Activated T-cell treated with anti-CD3 and anti-CD28 coated beads, Interleukin-2, amount 50 U/mL, for 4 hours (primary cell): ENCODE measurements around the gene STAG1. TPM values are rescaled to one million over a fixed set of nuclear protein-coding genes. Genes with fewer than 3 reads are reported as not detected.
"Not testable (repeated sequence)": the region's sequence is repeated elsewhere in the genome, so short reads cannot be mapped to it uniquely, and the experiment has no call there.

ENCODE experiments used
- ATAC-seq, 2 donors: fragments of 200-7000 bp; cut with Tn5 transposase; one replicate each; pipeline ENCODE4 v1.10.0; 2021
- DNase-seq: peaks from one replicate; pipeline ENCODE4 v3.0.0-alpha.2; 2020
- H3K27me3 Mint-ChIP-seq: one replicate; pipeline ENCODE4 v1.8.0; 2021; ENCODE audit warnings: low read depth, mixed read lengths
- H3K36me3 Mint-ChIP-seq: one replicate; pipeline ENCODE4 v1.8.0; 2022; ENCODE audit warnings: mixed read lengths; ENCODE audit not compliant: insufficient read depth
- H3K4me1 Mint-ChIP-seq: one replicate; pipeline ENCODE4 v1.8.0; 2021; ENCODE audit warnings: low read depth, mixed read lengths
- H3K4me3 Mint-ChIP-seq: one replicate; pipeline ENCODE4 v1.8.0; 2021; ENCODE audit warnings: mild to moderate bottlenecking, moderate library complexity, mixed read lengths
- H3K9me3 Mint-ChIP-seq: one replicate; pipeline ENCODE4 v1.8.0; 2021; ENCODE audit warnings: mixed read lengths
- total RNA-seq, 3 donors: library from RNA; stranded (reverse); gene quantifications; one replicate each; pipeline ENCODE4 v1.2.1, GENCODE V29; 2021

Gene STAG1
- total RNA-seq, 3 donors from 2014 or later = 44.6 to 46.2 (median 44.6) TPM

GRCh38 chr3:136666301-136666700 is 85.9 kb downstream of the STAG1 start:
- H3K4me3 Mint-ChIP-seq, ATAC-seq, H3K9me3 Mint-ChIP-seq, H3K27me3 Mint-ChIP-seq, DNase-seq: not testable (repeated sequence)
- peaks cover 36% of the 10 kb centered on the region for H3K4me1 Mint-ChIP-seq
- H3K36me3 Mint-ChIP-seq = peaks cover 19% of the 10 kb centered on the region

- peaks cover 17% of the 10 kb centered on the region for H3K36me3 Mint-ChIP-seq
- no peaks in the 10 kb centered on the region for H3K27me3 Mint-ChIP-seq
- H3K4me1 Mint-ChIP-seq = peaks cover 39% of the 10 kb centered on the region
- DNase-seq = no peak
- no peak for ATAC-seq
- no peak overlapping the region for H3K4me3 Mint-ChIP-seq
- H3K9me3 Mint-ChIP-seq = no peaks in the 10 kb centered on the region
Observed at GRCh38 chr3:136664771-136665170, 87.4 kb downstream of the STAG1 start.

- peaks cover 44% of the 10 kb centered on the region for H3K4me1 Mint-ChIP-seq
- ATAC-seq (no peak), DNase-seq (no peak)
- H3K36me3 Mint-ChIP-seq = peaks cover 7% of the 10 kb centered on the region
- H3K27me3 Mint-ChIP-seq = no peaks in the 10 kb centered on the region
- no peaks in the 10 kb centered on the region for H3K9me3 Mint-ChIP-seq
- no peak overlapping the region for H3K4me3 Mint-ChIP-seq
Observed at GRCh38 chr3:136661282-136661681, 90.9 kb downstream of the STAG1 start.

GRCh38 chr3:136658946-136659682 is 93.1 kb downstream of the STAG1 start:
- no peak for DNase-seq
- H3K36me3 Mint-ChIP-seq = peaks cover 8% of the 10 kb centered on the region
- no peaks in the 10 kb centered on the region for H3K27me3 Mint-ChIP-seq
- peaks cover 29% of the 10 kb centered on the region for H3K4me1 Mint-ChIP-seq
- peaks cover 11% of the 10 kb centered on the region for H3K9me3 Mint-ChIP-seq
- ATAC-seq = no peak
- no peak overlapping the region for H3K4me3 Mint-ChIP-seq

- no peak for ATAC-seq
- peaks cover 17% of the 10 kb centered on the region for H3K9me3 Mint-ChIP-seq
- peaks cover 22% of the 10 kb centered on the region for H3K4me1 Mint-ChIP-seq
- no peak overlapping the region for H3K4me3 Mint-ChIP-seq
- DNase-seq = no peak
- H3K27me3 Mint-ChIP-seq = no peaks in the 10 kb centered on the region
- peaks cover 11% of the 10 kb centered on the region for H3K36me3 Mint-ChIP-seq
Observed at GRCh38 chr3:136657526-136657925, 94.7 kb downstream of the STAG1 start.

- no peaks in the 10 kb centered on the region for H3K27me3 Mint-ChIP-seq
- no peak overlapping the region for H3K4me3 Mint-ChIP-seq
- H3K4me1 Mint-ChIP-seq = peaks cover 21% of the 10 kb centered on the region
- peaks cover 13% of the 10 kb centered on the region for H3K36me3 Mint-ChIP-seq
- ATAC-seq (no peak), DNase-seq (no peak)
- peaks cover 20% of the 10 kb centered on the region for H3K9me3 Mint-ChIP-seq
Observed at GRCh38 chr3:136653628-136654027, 98.5 kb downstream of the STAG1 start.

- H3K4me1 Mint-ChIP-seq = peaks cover 28% of the 10 kb centered on the region
- H3K36me3 Mint-ChIP-seq = peaks cover 16% of the 10 kb centered on the region
- no peak for ATAC-seq
- H3K27me3 Mint-ChIP-seq = no peaks in the 10 kb centered on the region
- H3K4me3 Mint-ChIP-seq = no peak overlapping the region
- no peak for DNase-seq
- H3K9me3 Mint-ChIP-seq = peaks cover 20% of the 10 kb centered on the region
Observed at GRCh38 chr3:136651581-136651980, 100.6 kb downstream of the STAG1 start.

GRCh38 chr3:136650461-136650860 is 101.7 kb downstream of the STAG1 start:
- Mint-ChIP-seq H3K4me3 (no peak overlapping the region), H3K36me3 (peaks cover 18% of the 10 kb centered on the region), H3K9me3 (peaks cover 20% of the 10 kb centered on the region), H3K27me3 (no peaks in the 10 kb centered on the region), H3K4me1 (peaks cover 38% of the 10 kb centered on the region)
- DNase-seq (no peak), ATAC-seq (no peak)

GRCh38 chr3:136645915-136646314 is 106.3 kb downstream of the STAG1 start:
- no peak for DNase-seq
- H3K4me3 Mint-ChIP-seq = no peak overlapping the region
- H3K27me3 Mint-ChIP-seq = no peaks in the 10 kb centered on the region
- no peaks in the 10 kb centered on the region for H3K9me3 Mint-ChIP-seq
- ATAC-seq = no peak
- peaks cover 43% of the 10 kb centered on the region for H3K4me1 Mint-ChIP-seq
- peaks cover 8% of the 10 kb centered on the region for H3K36me3 Mint-ChIP-seq

- no peak overlapping the region for H3K4me3 Mint-ChIP-seq
- H3K27me3 Mint-ChIP-seq = no peaks in the 10 kb centered on the region
- peaks cover 44% of the 10 kb centered on the region for H3K4me1 Mint-ChIP-seq
- DNase-seq (no peak), ATAC-seq (no peak)
- no peaks in the 10 kb centered on the region for H3K9me3 Mint-ChIP-seq
- peaks cover 13% of the 10 kb centered on the region for H3K36me3 Mint-ChIP-seq
Observed at GRCh38 chr3:136644212-136644611, 108.0 kb downstream of the STAG1 start.

- not testable (repeated sequence) for ATAC-seq, H3K27me3 Mint-ChIP-seq, DNase-seq, H3K4me3 Mint-ChIP-seq, H3K9me3 Mint-ChIP-seq
- peaks cover 38% of the 10 kb centered on the region for H3K4me1 Mint-ChIP-seq
- H3K36me3 Mint-ChIP-seq = peaks cover 13% of the 10 kb centered on the region
Observed at GRCh38 chr3:136643380-136643779, 108.8 kb downstream of the STAG1 start.

GRCh38 chr3:136642711-136643110 is 109.5 kb downstream of the STAG1 start:
- DNase-seq (no peak), ATAC-seq (no peak)
- no peak overlapping the region for H3K4me3 Mint-ChIP-seq
- H3K9me3 Mint-ChIP-seq = no peaks in the 10 kb centered on the region
- peaks cover 13% of the 10 kb centered on the region for H3K36me3 Mint-ChIP-seq
- no peaks in the 10 kb centered on the region for H3K27me3 Mint-ChIP-seq
- peaks cover 35% of the 10 kb centered on the region for H3K4me1 Mint-ChIP-seq

- Mint-ChIP-seq H3K9me3 (no peaks in the 10 kb centered on the region), H3K4me1 (peaks cover 31% of the 10 kb centered on the region), H3K27me3 (no peaks in the 10 kb centered on the region), H3K4me3 (no peak overlapping the region), H3K36me3 (peaks cover 10% of the 10 kb centered on the region)
- no peak for DNase-seq
- ATAC-seq = no peak
Observed at GRCh38 chr3:136639069-136639468, 113.1 kb downstream of the STAG1 start.

- Mint-ChIP-seq H3K4me3 (no peak overlapping the region), H3K27me3 (no peaks in the 10 kb centered on the region), H3K4me1 (peaks cover 39% of the 10 kb centered on the region), H3K36me3 (peaks cover 10% of the 10 kb centered on the region), H3K9me3 (no peaks in the 10 kb centered on the region)
- ATAC-seq (no peak), DNase-seq (no peak)
Observed at GRCh38 chr3:136637176-136637575, 115.0 kb downstream of the STAG1 start.

- no peaks in the 10 kb centered on the region for H3K9me3 Mint-ChIP-seq
- DNase-seq (no peak), ATAC-seq (no peak)
- peaks cover 39% of the 10 kb centered on the region for H3K4me1 Mint-ChIP-seq
- peaks cover 8% of the 10 kb centered on the region for H3K36me3 Mint-ChIP-seq
- H3K4me3 Mint-ChIP-seq = no peak overlapping the region
- H3K27me3 Mint-ChIP-seq = no peaks in the 10 kb centered on the region
Observed at GRCh38 chr3:136634821-136635220, 117.4 kb downstream of the STAG1 start.
